ENCODE data around the gene ALKBH2.
"Not testable (repeated sequence)": the region's sequence is repeated elsewhere in the genome, so short reads cannot be mapped to it uniquely, and the experiment has no call there.

Gene ALKBH2

GRCh38 chr12:109065853-109066193 lies 27.4 kb downstream of the ALKBH2 start:
- no peak for DNase-seq (ENCODE audit: low read depth)

GRCh38 chr12:109065154-109065852 lies 28.0 kb downstream of the ALKBH2 start:
- DNase-seq (ENCODE audit: low read depth): no peak

GRCh38 chr12:109064143-109064542 lies 29.1 kb downstream of the ALKBH2 start:
- DNase-seq (ENCODE audit: low read depth): no peak

GRCh38 chr12:109058773-109059172 lies 34.5 kb downstream of the ALKBH2 start:
- no peak for DNase-seq (ENCODE audit: low read depth)

- DNase-seq (ENCODE audit: low read depth): no peak
Observed at GRCh38 chr12:109057376-109057775, 35.9 kb downstream of the ALKBH2 start.

- no peak for DNase-seq (ENCODE audit: low read depth)
Observed at GRCh38 chr12:109056891-109057290, 36.4 kb downstream of the ALKBH2 start.

GRCh38 chr12:109054520-109054919 lies 38.8 kb downstream of the ALKBH2 start:
- DNase-seq (ENCODE audit: low read depth): no peak

GRCh38 chr12:109054124-109054513 lies 39.2 kb downstream of the ALKBH2 start:
- not testable (repeated sequence) for DNase-seq (ENCODE audit: low read depth)

GRCh38 chr12:109053382-109054123 lies 39.7 kb downstream of the ALKBH2 start:
- DNase-seq (ENCODE audit: low read depth): no peak

GRCh38 chr12:109052414-109053323 lies 40.6 kb downstream of the ALKBH2 start, which contains the start of gene USP30:
Gene USP30, plus strand, starts transcription at chr12:109052576. Its CDS starts 103 bp downstream, at chr12:109052679.
- DNase-seq (ENCODE audit: low read depth): peak; percentile 69

- DNase-seq (ENCODE audit: low read depth): no peak
Observed at GRCh38 chr12:109052097-109052413, 41.2 kb downstream of the ALKBH2 start.

GRCh38 chr12:109049794-109050193 lies 43.5 kb downstream of the ALKBH2 start:
- DNase-seq (ENCODE audit: low read depth): not testable (repeated sequence)

- DNase-seq (ENCODE audit: low read depth): not testable (repeated sequence)
Observed at GRCh38 chr12:109048706-109049105, 44.6 kb downstream of the ALKBH2 start.

- no peak for DNase-seq (ENCODE audit: low read depth)
Observed at GRCh38 chr12:109047081-109047805, 46.0 kb downstream of the ALKBH2 start.

GRCh38 chr12:109044241-109044640 lies 49.0 kb downstream of the ALKBH2 start:
- DNase-seq (ENCODE audit: low read depth): no peak
